Amniotic stem cell (primary cell): ENCODE data around the gene SGMS1.
"Not testable (repeated sequence)": the region's sequence is repeated elsewhere in the genome, so short reads cannot be mapped to it uniquely, and the experiment has no call there.

Source experiments
- DNase-seq: peaks from one replicate; lab custom pipeline; 2025; lab: John Stamatoyannopoulos, UW

The SGMS1 gene

GRCh38 chr10:50304660-50305059 is 319.1 kb downstream of the SGMS1 start:
- no peak for DNase-seq

GRCh38 chr10:50299948-50300669 is 323.6 kb downstream of the SGMS1 start:
- no peak for DNase-seq

- DNase-seq: no peak
Measured at GRCh38 chr10:50295367-50295766, 328.4 kb downstream of the SGMS1 start.

- no peak for DNase-seq
Measured at GRCh38 chr10:50294582-50294981, 329.2 kb downstream of the SGMS1 start.

GRCh38 chr10:50293513-50294313 is 330.0 kb downstream of the SGMS1 start:
- no peak for DNase-seq

GRCh38 chr10:50291261-50291850 is 332.4 kb downstream of the SGMS1 start:
- no peak for DNase-seq

- no peak for DNase-seq
Measured at GRCh38 chr10:50289196-50289595, 334.6 kb downstream of the SGMS1 start.

- no peak for DNase-seq
Measured at GRCh38 chr10:50286996-50287803, 336.6 kb downstream of the SGMS1 start.

GRCh38 chr10:50286517-50286916 is 337.2 kb downstream of the SGMS1 start:
- DNase-seq: no peak

GRCh38 chr10:50281967-50282522 is 341.7 kb downstream of the SGMS1 start:
- no peak for DNase-seq

GRCh38 chr10:50281210-50281966 is 342.4 kb downstream of the SGMS1 start:
- no peak for DNase-seq

- no peak for DNase-seq
Measured at GRCh38 chr10:50280049-50280841, 343.5 kb downstream of the SGMS1 start.

GRCh38 chr10:50279489-50279888 is 344.3 kb downstream of the SGMS1 start:
- DNase-seq: no peak

GRCh38 chr10:50275650-50276235 is 348.0 kb downstream of the SGMS1 start:
- no peak for DNase-seq

- no peak for DNase-seq
Measured at GRCh38 chr10:50272531-50272930, 351.2 kb downstream of the SGMS1 start.

- no peak for DNase-seq
Measured at GRCh38 chr10:50271564-50272250, 352.0 kb downstream of the SGMS1 start.

- DNase-seq: not testable (repeated sequence)
Measured at GRCh38 chr10:50267877-50268276, 355.9 kb downstream of the SGMS1 start.

GRCh38 chr10:50262625-50263024 is 361.1 kb downstream of the SGMS1 start:
- DNase-seq: not testable (repeated sequence)

GRCh38 chr10:50260791-50261281 is 362.9 kb downstream of the SGMS1 start:
- DNase-seq: no peak
